ENCODE results near the gene B4GALT7. TPM values are rescaled to one million over a fixed set of nuclear protein-coding genes. Genes with fewer than 3 reads are reported as not detected.

The B4GALT7 gene
- total and polyA plus RNA-seq, 10 donors: 22.7 to 43.8 (median 32.8) TPM

GRCh38 chr5:177554474-177555111 lies 45.3 kb upstream of the B4GALT7 start, which contains the start of gene FAM193B:
FAM193B (minus strand) TSS chr5:177554563; CDS start chr5:177554458, 105 bp downstream.
- intact Hi-C loops (cut with DNase I; ENCODE audit: low total_unique reads): no loop called here
- peak; percentile 98 for DNase-seq
- no peaks in the 10 kb centered on the region for H3K27me3 ChIP-seq (replicated peaks in 1 of 7)
- H3K27ac ChIP-seq: peak within 1 kb of the TSS; percentile 63 to 90 (median 84)
- 9 to 13% (median 12%) methylated on average over 32 to 49 of the region's 49 CpGs for WGBS, 5 donors
- TF ChIP-seq CTCF (IDR thresholded peaks at IDR 0.05 in 8 of 11, conservative IDR thresholded peaks at IDR 0.05 in 3 of 11) (peak in 9 of 11 experiments; percentile 18 to 46 (median 30)), POLR2AphosphoS5 (IDR thresholded peaks at IDR 0.05) (peak; percentile 77 to 92 (median 81)), POLR2A (IDR thresholded peaks at IDR 0.05) (no peak)
- H3K4me3 ChIP-seq: peak within 1 kb of the TSS; percentile 79 to 99 (median 88)
- no peaks in the 10 kb centered on the region for H3K9me3 ChIP-seq
- H3K4me1 ChIP-seq: peaks cover 17 to 55% (median 35%) of the 10 kb centered on the region in 6 donors
- H3K36me3 ChIP-seq: peaks cover 0 to 27% (median 6%) of the 10 kb centered on the region in 6 donors

- intact Hi-C loops (cut with DNase I; ENCODE audit: low total_unique reads): no loop called here
- Histone ChIP-seq H3K36me3 (peaks cover 0 to 25% (median 4%) of the 10 kb centered on the region in 6 donors), H3K9me3 (no peaks in the 10 kb centered on the region), H3K27ac (peak overlapping the region in 1 of 8 donors; percentile 90), H3K27me3 (replicated peaks in 1 of 7) (no peaks in the 10 kb centered on the region), H3K4me1 (peaks cover 17 to 48% (median 31%) of the 10 kb centered on the region in 6 donors), H3K4me3 (peak overlapping the region in 5 of 8 donors; percentile 83 to 99 (median 96))
- WGBS, 5 donors: 94 to 99% (median 97%) methylated on average over 2 of the region's 2 CpGs
- no peak for TF ChIP-seq POLR2A (IDR thresholded peaks at IDR 0.05)
- TF ChIP-seq CTCF (IDR thresholded peaks at IDR 0.05 in 8 of 11, conservative IDR thresholded peaks at IDR 0.05 in 3 of 11): no peak
- no peak for TF ChIP-seq POLR2AphosphoS5 (IDR thresholded peaks at IDR 0.05)
- DNase-seq: no peak
Observed at GRCh38 chr5:177555228-177555627, 44.7 kb upstream of the B4GALT7 start.

- no peak for DNase-seq
- H3K4me1 ChIP-seq: peaks cover 17 to 44% (median 27%) of the 10 kb centered on the region in 6 donors
- no peak overlapping the region for H3K27ac ChIP-seq
- intact Hi-C loops (cut with DNase I; ENCODE audit: low total_unique reads): no loop called here
- H3K36me3 ChIP-seq: peaks cover 0 to 21% (median 2%) of the 10 kb centered on the region in 6 donors
- TF ChIP-seq CTCF (IDR thresholded peaks at IDR 0.05 in 8 of 11, conservative IDR thresholded peaks at IDR 0.05 in 3 of 11): no peak
- TF ChIP-seq POLR2A (IDR thresholded peaks at IDR 0.05): no peak
- TF ChIP-seq POLR2AphosphoS5 (IDR thresholded peaks at IDR 0.05): no peak
- 94 to 99% (median 98%) methylated on average over 5 of the region's 5 CpGs for WGBS, 5 donors
- no peak overlapping the region for H3K4me3 ChIP-seq
- H3K9me3 ChIP-seq: no peaks in the 10 kb centered on the region
- H3K27me3 ChIP-seq (replicated peaks in 1 of 7): no peaks in the 10 kb centered on the region
Observed at GRCh38 chr5:177555665-177556064, 44.3 kb upstream of the B4GALT7 start.

GRCh38 chr5:177557041-177557647 lies 42.8 kb upstream of the B4GALT7 start:
- no peaks in the 10 kb centered on the region for H3K27me3 ChIP-seq (replicated peaks in 1 of 7)
- intact Hi-C loops (cut with DNase I; ENCODE audit: low total_unique reads): no loop called here
- H3K4me3 ChIP-seq: no peak overlapping the region
- H3K36me3 ChIP-seq: peaks cover 0 to 6% (median 0%) of the 10 kb centered on the region in 6 donors
- TF ChIP-seq CTCF (IDR thresholded peaks at IDR 0.05 in 8 of 11, conservative IDR thresholded peaks at IDR 0.05 in 3 of 11) (no peak), POLR2AphosphoS5 (IDR thresholded peaks at IDR 0.05) (no peak), POLR2A (IDR thresholded peaks at IDR 0.05) (no peak)
- peaks cover 17 to 30% (median 23%) of the 10 kb centered on the region in 6 donors for H3K4me1 ChIP-seq
- H3K9me3 ChIP-seq: peaks cover 0 to 7% (median 0%) of the 10 kb centered on the region in 8 donors
- H3K27ac ChIP-seq: no peak overlapping the region
- WGBS, 5 donors: 44 to 57% (median 53%) methylated on average over 4 of the region's 4 CpGs
- DNase-seq: no peak
